Testis (tissue), 2 donors: ENCODE results near the gene MAGI2.

Source experiments
- CTCF ChIP-seq, 3 experiments: fragments of 450-650 bp in 2 of 3; fragments of 200-600 bp in 1 of 3; sonication (generic) in 1 of 3; IDR thresholded peaks; one replicate each; pipeline ENCODE4 v1.5.1; 2016 to 2019; ENCODE audit warnings: antibody characterized with exemption in 3 of 3, mild to moderate bottlenecking in 2 of 3, moderate library complexity in 1 of 3
- POLR2A ChIP-seq: fragments of 450-650 bp; IDR thresholded peaks from one replicate; pipeline ENCODE4 v1.6.1; 2017; ENCODE audit warnings: antibody characterized with exemption, mild to moderate bottlenecking, moderate library complexity

GRCh38 chr7:78565784-78566183 is 887.7 kb downstream of the MAGI2 start:
- TF ChIP-seq CTCF (IDR thresholded peaks at IDR 0.05) (no peak), POLR2A (no peak)
